Measurements from ENCODE around the gene TMEM170A.

DNA sequence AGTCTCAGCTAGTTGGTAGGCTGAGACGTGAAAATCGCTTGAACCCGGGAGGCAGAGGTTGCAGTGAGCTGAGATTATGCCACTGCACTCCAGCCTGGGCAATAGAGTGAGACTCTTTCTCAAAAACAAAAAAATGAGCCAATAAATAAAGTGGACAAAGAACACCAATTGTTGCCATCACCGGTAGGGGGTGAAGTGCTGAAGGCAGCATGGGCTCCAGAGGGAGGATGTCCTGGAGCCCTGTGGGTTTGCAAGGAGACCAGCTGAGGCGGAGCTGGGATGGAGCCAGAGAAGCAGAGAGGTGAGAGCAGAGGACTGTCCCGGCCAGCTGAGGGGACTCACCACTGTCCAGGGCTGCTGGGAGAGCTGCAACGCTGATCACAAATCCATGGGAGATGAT is 17.0 kb upstream of the TMEM170A start:
- TF ChIP-seq POLR2A (IDR thresholded peaks at IDR 0.05; ENCODE audit: low read depth, low read length) (no peak), POLR2AphosphoS5 (IDR thresholded peaks at IDR 0.05; ENCODE audit: low read depth, low read length) (no peak), TAF1 (IDR thresholded peaks at IDR 0.05; ENCODE audit: low read depth, low read length) (no peak), SPI1 (IDR thresholded peaks at IDR 0.05; ENCODE audit: low read depth, low read length) (no peak)

All from GM12891 (cell line).